Smooth muscle cell (in vitro differentiated cells): Measurements from ENCODE around the gene SLC23A2. TPM values are rescaled to one million over a fixed set of nuclear protein-coding genes. Genes with fewer than 3 reads are reported as not detected.

Experiments
- DNase-seq: peaks from one replicate; lab custom pipeline; 2025; ENCODE audit not compliant: unreplicated experiment; lab: John Stamatoyannopoulos, UW
- H2AFZ ChIP-seq: fragments of 200-600 bp; sonication (generic); 2 replicates; pipeline ENCODE4 v1.6.0; 2016; ENCODE audit warnings: antibody characterized with exemption, low read depth, mild to moderate bottlenecking
- H3F3A ChIP-seq: fragments of 200-600 bp; sonication (generic); 2 replicates; pipeline ENCODE4 v1.6.0; 2017; ENCODE audit warnings: antibody characterized with exemption, low read depth
- H3K27ac ChIP-seq: fragments of 200-600 bp; sonication (generic); 2 replicates; pipeline ENCODE4 v1.5.1; 2016; ENCODE audit warnings: low read depth, mild to moderate bottlenecking
- H3K27me3 ChIP-seq: fragments of 200-600 bp; sonication (generic); 2 replicates; pipeline ENCODE4 v1.6.1; 2016; ENCODE audit warnings: low read depth, mild to moderate bottlenecking
- H3K36me3 ChIP-seq: fragments of 200-600 bp; sonication (generic); 2 replicates; pipeline ENCODE4 v1.5.1; 2016; ENCODE audit warnings: low read depth
- H3K4me1 ChIP-seq: fragments of 200-600 bp; sonication (generic); 2 replicates; pipeline ENCODE4 v1.5.1; 2016; ENCODE audit warnings: low read depth
- H3K4me2 ChIP-seq: fragments of 200-600 bp; sonication (generic); 2 replicates; pipeline ENCODE4 v1.6.0; 2016; ENCODE audit warnings: mild to moderate bottlenecking
- H3K4me3 ChIP-seq: fragments of 200-600 bp; sonication (generic); 2 replicates; pipeline ENCODE4 v1.5.1; 2016; ENCODE audit warnings: mild to moderate bottlenecking
- H3K79me2 ChIP-seq: fragments of 200-600 bp; sonication (generic); 2 replicates; pipeline ENCODE4 v1.6.0; 2016; ENCODE audit warnings: low read depth, mild to moderate bottlenecking
- H3K9ac ChIP-seq: fragments of 200-600 bp; sonication (generic); 2 replicates; pipeline ENCODE4 v1.6.0; 2016; ENCODE audit warnings: low read depth
- H3K9me3 ChIP-seq: fragments of 200-600 bp; sonication (generic); replicated peaks from 2 replicates; pipeline ENCODE4 v1.5.1; 2016; ENCODE audit warnings: low read depth
- H4K20me1 ChIP-seq: fragments of 200-600 bp; sonication (generic); 2 replicates; pipeline ENCODE4 v1.6.0; 2016; ENCODE audit warnings: low read depth
- CTCF ChIP-seq: fragments of 200-600 bp; sonication (generic); IDR thresholded peaks from 2 replicates; pipeline ENCODE4 v1.5.1; 2017; ENCODE audit warnings: borderline replicate concordance, mild to moderate bottlenecking, antibody characterized with exemption; ENCODE audit not compliant: insufficient read depth, poor library complexity, severe bottlenecking
- whole genome bisulfite sequencing: methylation state at CpG from one replicate; pipeline ENCODE4 v1.1.7; 2016; ENCODE audit warnings: low lambda C conversion rate; 5-methylcytosine and 5-hydroxymethylcytosine counted together
- polyA plus RNA-seq: library from polyadenylated mRNA; unstranded; fragments of >200 nt; fragmentation: Nextera tagmentation; extraction: Ambion mirVana; gene quantifications from 2 replicates; pipeline ENCODE4 v1.2.1, GENCODE V29; 2016
- total RNA-seq: library from RNA; depleted of rRNA; stranded (reverse); fragments of >200 nt; gene quantifications from 2 replicates; pipeline ENCODE4 v1.2.3, GENCODE V29; 2014

The SLC23A2 gene
- total and polyA plus RNA-seq, 2 experiments from 2014 or later, result 1.4 to 5.0 TPM

- H3K4me1 ChIP-seq, result no peaks in the 10 kb centered on the region
- no peaks in the 10 kb centered on the region for H3K27me3 ChIP-seq
- no peak for DNase-seq
- H3K9me3 ChIP-seq, result no peaks in the 10 kb centered on the region
- no peaks in the 10 kb centered on the region for H3K36me3 ChIP-seq
- H2AFZ ChIP-seq, result no peak overlapping the region
- no peaks in the 10 kb centered on the region for H4K20me1 ChIP-seq
- no peaks in the 10 kb centered on the region for H3F3A ChIP-seq
- H3K27ac ChIP-seq, result no peak overlapping the region
- H3K9ac ChIP-seq, result no peak overlapping the region
- WGBS, result 89% methylated on average over 6 of the region's 6 CpGs
- TF ChIP-seq CTCF, result no peak
- no peaks in the 10 kb centered on the region for H3K79me2 ChIP-seq
- H3K4me2 ChIP-seq, result no peak overlapping the region
- H3K4me3 ChIP-seq, result no peak overlapping the region
Observed at GRCh38 chr20:4944518-4945313, 56.6 kb downstream of the SLC23A2 start.

DNA sequence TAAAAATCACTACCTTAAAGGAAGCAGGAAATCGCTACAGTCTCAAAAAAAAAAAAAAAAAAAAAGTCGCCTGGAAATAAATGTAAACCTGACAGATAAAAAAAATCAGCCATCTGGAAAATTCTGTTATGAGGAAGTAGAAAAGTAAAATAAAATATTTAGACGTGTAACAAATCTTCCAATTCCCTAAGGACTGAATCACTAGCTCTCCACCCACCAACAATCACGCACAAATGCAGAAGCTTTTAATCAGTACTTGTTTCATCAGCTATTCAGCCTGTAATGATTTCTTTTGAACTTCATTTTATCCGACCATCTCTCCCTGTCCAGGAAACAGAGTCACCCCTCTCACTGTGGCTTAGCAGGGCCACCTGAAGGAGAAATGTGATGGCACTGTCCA is 59.0 kb downstream of the SLC23A2 start:
- Histone ChIP-seq H4K20me1 (no peaks in the 10 kb centered on the region), H3K27ac (no peak overlapping the region), H3K9me3 (no peaks in the 10 kb centered on the region), H3K27me3 (no peaks in the 10 kb centered on the region), H3K4me2 (no peak overlapping the region), H3K4me1 (no peaks in the 10 kb centered on the region), H3K36me3 (no peaks in the 10 kb centered on the region), H3K4me3 (no peak overlapping the region), H3K79me2 (no peaks in the 10 kb centered on the region), H3F3A (no peaks in the 10 kb centered on the region), H3K9ac (no peak overlapping the region), H2AFZ (no peak overlapping the region)
- 68% methylated on average over 5 of the region's 5 CpGs for WGBS
- TF ChIP-seq CTCF, result no peak
- DNase-seq, result no peak

DNA sequence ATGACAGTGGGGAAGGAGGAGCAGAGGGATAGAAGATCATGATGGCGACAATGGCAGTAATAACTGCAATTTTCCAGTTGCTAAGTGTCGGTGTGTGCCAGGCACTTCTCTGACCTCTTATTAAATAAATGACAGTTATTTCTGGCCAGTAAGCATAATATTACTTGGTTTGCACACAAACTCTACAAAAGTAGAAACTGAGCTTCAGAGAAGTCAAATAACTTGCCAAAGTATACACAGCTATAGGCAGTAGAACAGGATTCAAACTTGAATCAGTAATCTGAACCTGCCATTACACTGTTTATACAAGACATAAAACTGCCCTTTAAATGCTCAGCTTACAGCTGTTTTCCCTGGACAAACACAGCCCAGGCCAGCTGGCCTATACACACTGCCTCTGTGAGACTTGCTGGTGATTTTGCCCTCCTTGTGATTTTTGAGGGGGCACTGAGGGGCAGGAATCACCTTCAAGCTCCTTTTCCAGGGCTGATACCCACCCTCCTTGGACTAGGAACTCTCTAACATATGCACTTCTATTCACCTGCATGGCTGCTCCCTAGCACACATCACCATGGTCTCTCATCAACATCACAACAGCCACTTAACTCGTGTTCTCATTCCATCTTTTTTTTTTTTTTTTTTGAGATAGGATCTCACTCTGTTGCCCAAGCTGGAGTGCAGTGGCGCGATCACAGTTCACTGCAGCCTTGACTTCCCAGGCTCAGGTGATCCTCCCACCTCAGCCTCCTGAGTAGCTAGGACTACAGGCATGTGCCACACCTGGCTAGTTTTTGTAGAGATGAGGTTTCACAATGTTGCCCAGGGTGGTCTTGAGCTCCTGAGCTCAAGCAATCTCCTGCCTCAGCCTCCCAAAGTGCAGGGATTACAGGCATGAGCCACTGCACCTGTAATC is 63.6 kb downstream of the SLC23A2 start:
- Histone ChIP-seq H3K4me1 (no peaks in the 10 kb centered on the region), H3K27me3 (no peaks in the 10 kb centered on the region), H3F3A (no peaks in the 10 kb centered on the region), H3K9ac (no peak overlapping the region), H3K36me3 (no peaks in the 10 kb centered on the region), H2AFZ (no peak overlapping the region), H4K20me1 (no peaks in the 10 kb centered on the region), H3K4me2 (no peak overlapping the region), H3K4me3 (no peak overlapping the region), H3K79me2 (no peaks in the 10 kb centered on the region), H3K27ac (no peak overlapping the region), H3K9me3 (no peaks in the 10 kb centered on the region)
- WGBS, result 84% methylated on average over 5 of the region's 5 CpGs
- DNase-seq, result no peak
- TF ChIP-seq CTCF, result no peak
